Measurements from ENCODE around the gene BCL11B. TPM values are rescaled to one million over a fixed set of nuclear protein-coding genes. Genes with fewer than 3 reads are reported as not detected.

BCL11B gene
- polyA plus RNA-seq, 1 donor from 2014 or later, result 0.38 TPM

DNA sequence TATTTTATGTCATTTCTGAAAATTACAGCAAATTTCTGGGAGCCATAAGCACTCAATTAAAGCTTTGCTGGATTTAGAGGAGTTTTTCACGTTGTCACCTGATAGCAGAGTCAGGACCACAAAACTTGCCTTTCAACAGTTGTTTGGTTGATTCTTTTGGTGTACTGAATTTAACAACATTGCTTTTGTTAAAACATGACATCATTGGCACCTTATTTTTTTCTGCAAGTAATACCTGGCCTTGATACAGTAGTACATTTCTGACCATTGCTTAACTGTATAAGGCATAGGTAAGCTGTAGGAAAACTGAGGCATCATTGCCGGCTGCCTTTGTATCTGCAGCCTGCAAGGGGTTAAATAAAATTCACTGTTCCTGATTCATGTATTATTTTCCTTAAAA, 4.5 kb upstream of the BCL11B start:
- Mint-ChIP-seq H3K4me1 (peaks cover 5 to 11% (median 6%) of the 10 kb centered on the region in 3 donors), H3K9me3 (no peaks in the 10 kb centered on the region), H3K27ac (no peak overlapping the region), H3K4me3 (no peak overlapping the region), H3K27me3 (peaks cover 50% of the 10 kb centered on the region), H3K36me3 (no peaks in the 10 kb centered on the region)

DNA sequence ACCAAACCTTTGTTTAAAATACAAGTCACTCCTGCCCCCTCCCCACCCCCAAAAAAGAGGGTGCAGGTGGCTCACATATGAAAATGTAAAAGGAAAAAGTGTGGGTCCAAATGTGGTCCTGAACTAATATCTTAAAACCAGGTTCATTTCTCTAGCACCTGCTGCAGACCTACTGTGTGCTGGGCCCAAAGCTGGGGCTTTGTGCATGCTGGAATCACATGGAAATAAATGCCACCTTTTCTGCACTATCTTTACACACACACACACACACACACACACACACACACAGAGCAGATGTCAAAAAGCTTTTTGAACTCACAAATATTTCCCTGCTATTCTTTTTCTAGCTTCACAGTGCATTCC, 3.2 kb upstream of the BCL11B start:
- Mint-ChIP-seq H3K9me3 (no peaks in the 10 kb centered on the region), H3K36me3 (no peaks in the 10 kb centered on the region), H3K27me3 (peaks cover 50% of the 10 kb centered on the region), H3K4me3 (peak overlapping the region in 1 of 4 donors; percentile 63), H3K27ac (peak overlapping the region in 1 of 3 donors; percentile 39), H3K4me1 (peaks cover 5 to 14% (median 9%) of the 10 kb centered on the region in 3 donors)

DNA sequence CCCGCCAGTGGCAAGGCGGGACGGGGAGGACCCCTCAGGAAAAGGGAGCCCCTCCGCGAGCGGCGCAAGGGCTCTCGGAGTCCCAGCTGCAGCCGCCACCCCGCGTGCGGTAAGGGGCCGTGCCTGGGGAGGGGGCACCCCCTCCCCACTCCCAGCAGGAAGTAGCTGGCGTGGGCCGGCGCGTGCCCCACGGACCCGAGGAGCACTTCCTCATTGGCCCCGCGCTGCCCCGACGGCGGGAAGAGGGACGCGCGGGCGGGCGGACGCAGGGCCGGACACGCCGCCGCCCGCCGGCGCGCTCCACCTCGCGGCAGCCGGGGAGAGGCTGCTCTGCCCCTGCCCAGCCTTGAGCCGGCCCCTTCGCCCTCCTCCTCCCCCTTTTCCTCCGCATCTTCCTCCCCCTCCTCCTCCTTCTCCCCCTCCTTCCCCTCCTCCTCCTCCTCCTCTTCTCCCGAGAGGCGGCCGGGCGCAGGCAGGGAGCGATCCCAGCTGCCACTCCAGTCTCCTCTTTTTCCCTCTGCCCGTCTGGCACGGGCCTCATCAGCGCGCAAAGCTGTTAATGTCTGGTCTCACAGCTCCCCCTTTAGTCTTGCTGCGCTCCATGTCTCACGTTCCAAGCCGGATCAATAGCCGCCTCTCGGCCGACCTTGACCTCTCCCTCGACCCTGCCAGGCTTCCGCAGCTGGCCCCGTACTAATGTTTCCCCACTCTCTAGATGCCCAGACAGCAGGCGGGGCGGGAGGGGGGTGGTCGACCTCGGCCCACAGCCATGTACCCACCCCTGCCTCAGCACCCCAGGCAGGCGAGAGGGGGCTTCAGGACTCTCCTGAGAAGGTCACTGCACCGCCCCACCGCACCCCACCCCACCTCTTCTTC, 2.6 kb upstream of the BCL11B start:
- Mint-ChIP-seq H3K9me3 (no peaks in the 10 kb centered on the region), H3K36me3 (no peaks in the 10 kb centered on the region), H3K27ac (no peak overlapping the region), H3K27me3 (peaks cover 51% of the 10 kb centered on the region), H3K4me1 (peaks cover 8 to 17% (median 13%) of the 10 kb centered on the region in 3 donors), H3K4me3 (peak overlapping the region in 3 of 4 donors; percentile 63 to 88 (median 66))

DNA sequence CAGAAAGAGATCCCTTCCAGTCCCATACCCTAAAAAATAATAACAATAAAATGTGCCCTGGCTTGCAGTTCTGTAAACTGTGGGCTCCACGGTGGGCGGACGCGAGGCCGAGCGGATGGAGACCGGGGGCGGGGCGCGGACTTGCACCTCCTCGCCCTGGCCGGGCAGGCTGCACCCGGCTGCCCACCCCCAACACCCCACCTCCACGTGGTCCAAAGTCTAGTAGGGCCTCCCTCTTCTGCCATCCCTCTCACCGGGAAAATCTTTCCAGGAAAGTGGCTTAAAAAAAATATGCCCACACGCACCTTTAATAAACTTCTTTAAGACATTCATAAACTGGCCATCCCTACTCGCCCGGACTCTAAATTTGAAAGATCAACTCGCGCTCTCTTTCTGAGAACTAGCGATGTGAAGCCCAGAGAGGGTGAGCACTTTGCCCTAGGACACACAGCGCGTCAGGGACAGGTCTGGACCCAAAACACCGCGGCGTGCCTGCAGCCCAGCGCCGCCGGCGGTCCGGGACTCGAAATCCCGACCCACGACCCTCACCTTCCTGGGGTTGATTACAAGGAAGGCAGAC, 1.9 kb upstream of the BCL11B start:
- peak overlapping the region in 2 of 4 donors; percentile 41 to 58 for H3K4me3 Mint-ChIP-seq

DNA sequence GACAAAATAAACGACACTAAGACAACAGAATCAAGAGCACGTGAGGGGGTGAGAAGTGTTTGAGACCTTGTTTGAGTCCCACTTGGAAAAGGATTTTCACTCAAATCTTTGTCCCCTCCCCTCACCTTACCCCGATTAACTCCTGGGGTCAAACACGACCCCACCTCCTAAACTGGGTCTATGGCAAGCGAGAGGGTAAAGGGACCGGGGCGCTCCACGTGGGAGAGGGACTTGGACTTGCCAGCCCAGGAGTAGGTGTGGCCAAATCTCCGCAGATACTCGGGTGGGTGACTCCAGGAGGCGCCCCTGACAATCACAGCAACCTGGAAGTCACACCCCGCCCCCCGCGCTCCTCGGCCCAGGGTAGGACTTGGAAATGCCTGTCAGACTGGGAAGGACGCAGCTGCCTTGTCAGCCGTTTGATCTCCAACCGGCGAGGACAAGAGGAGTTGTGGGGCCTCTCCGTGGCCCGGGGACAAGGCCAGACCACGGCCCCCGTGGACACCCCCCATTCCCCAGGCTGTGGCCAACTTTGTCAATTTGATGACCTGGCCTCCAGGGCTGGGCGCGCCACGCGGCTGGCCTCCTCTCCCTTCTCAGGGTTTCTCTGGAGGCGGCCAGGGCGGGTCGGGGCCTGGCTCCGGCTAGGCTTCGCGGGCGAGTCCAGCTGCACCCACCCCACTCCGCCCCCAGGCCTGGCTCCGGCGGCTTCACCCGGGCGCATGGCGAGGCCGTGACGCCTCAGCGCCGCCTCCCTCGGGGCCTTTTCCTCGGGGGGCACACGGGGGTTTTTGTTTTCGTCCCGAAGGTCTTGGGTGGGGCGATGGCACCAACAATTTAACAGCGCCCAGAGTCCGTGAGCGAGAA, 1.1 kb upstream of the BCL11B start:
- Mint-ChIP-seq H3K9me3 (no peaks in the 10 kb centered on the region), H3K36me3 (no peaks in the 10 kb centered on the region), H3K4me1 (peaks cover 8 to 17% (median 13%) of the 10 kb centered on the region in 3 donors), H3K27ac (peak overlapping the region in 1 of 3 donors; percentile 84), H3K4me3 (peak overlapping the region in 3 of 4 donors; percentile 77 to 92 (median 88)), H3K27me3 (peaks cover 50% of the 10 kb centered on the region)

More for the DNA sequence above, 1.9 kb upstream of the BCL11B start:
- Mint-ChIP-seq H3K4me1 (peaks cover 8 to 17% (median 13%) of the 10 kb centered on the region in 3 donors), H3K9me3 (no peaks in the 10 kb centered on the region), H3K36me3 (no peaks in the 10 kb centered on the region), H3K27ac (no peak overlapping the region), H3K27me3 (peaks cover 52% of the 10 kb centered on the region)

DNA sequence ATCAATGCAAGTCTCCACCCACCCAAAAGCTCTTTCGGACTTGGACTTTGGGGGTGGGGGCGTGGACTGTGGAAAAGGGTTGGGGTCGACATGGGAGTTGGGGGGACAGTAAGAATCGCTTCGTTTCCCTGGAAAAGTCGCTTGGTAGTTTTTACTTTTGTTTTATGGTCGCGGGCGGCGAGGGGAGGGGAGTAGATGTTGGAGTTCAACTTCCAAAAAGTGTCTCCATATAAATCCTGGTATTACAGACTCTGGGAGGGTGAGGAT, 568 bp upstream of the BCL11B start:
- H3K27me3 Mint-ChIP-seq, result peaks cover 51% of the 10 kb centered on the region
- peaks cover 8 to 17% (median 13%) of the 10 kb centered on the region in 3 donors for H3K4me1 Mint-ChIP-seq
- no peaks in the 10 kb centered on the region for H3K9me3 Mint-ChIP-seq
- H3K4me3 Mint-ChIP-seq, result peak overlapping the region in 3 of 4 donors; percentile 77 to 92 (median 88)
- H3K27ac Mint-ChIP-seq, result peak overlapping the region in 1 of 3 donors; percentile 84
- H3K36me3 Mint-ChIP-seq, result no peaks in the 10 kb centered on the region

DNA sequence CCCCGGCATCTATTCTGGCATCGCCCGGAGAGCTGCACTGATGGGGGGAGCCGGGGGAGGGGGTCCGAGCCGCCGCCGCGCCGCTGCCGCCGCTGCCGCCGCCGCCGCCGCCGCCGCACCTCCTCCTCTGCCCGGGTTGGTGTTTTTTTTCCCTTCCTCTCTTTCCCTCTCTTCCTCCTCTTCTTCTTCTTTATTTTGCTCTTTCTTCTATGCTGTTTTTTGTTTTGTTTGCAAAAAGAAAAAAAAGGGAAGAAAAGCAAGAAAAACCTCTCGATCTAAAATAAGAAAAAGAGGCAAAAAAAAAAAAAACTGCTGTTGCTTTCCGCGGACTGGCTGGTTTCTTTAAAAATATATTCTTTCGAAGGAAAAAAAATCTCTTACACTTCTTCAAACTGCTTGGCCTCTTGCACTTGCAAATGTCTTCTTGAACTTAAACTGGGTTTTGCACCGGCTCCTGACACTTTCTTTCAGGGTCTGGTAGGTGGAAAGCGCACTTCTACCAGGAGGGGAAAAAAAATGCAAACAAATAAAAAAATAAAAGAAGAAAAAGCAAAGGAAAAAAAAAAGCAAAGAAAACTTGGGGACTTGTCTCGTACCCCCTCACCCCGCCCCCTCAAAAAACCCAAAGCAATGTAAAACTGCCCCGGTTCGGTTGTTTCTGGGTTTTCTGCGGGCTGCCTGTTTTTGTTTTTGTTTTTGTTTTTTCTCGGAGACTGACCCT, 616 bp downstream of the BCL11B start:
- H3K36me3 Mint-ChIP-seq, result no peaks in the 10 kb centered on the region
- peak overlapping the region; percentile 65 to 93 (median 85) for H3K4me3 Mint-ChIP-seq
- no peaks in the 10 kb centered on the region for H3K9me3 Mint-ChIP-seq
- H3K27me3 Mint-ChIP-seq, result peaks cover 54% of the 10 kb centered on the region
- peaks cover 13 to 17% (median 13%) of the 10 kb centered on the region in 3 donors for H3K4me1 Mint-ChIP-seq
- peak overlapping the region; percentile 41 to 84 (median 45) for H3K27ac Mint-ChIP-seq

DNA sequence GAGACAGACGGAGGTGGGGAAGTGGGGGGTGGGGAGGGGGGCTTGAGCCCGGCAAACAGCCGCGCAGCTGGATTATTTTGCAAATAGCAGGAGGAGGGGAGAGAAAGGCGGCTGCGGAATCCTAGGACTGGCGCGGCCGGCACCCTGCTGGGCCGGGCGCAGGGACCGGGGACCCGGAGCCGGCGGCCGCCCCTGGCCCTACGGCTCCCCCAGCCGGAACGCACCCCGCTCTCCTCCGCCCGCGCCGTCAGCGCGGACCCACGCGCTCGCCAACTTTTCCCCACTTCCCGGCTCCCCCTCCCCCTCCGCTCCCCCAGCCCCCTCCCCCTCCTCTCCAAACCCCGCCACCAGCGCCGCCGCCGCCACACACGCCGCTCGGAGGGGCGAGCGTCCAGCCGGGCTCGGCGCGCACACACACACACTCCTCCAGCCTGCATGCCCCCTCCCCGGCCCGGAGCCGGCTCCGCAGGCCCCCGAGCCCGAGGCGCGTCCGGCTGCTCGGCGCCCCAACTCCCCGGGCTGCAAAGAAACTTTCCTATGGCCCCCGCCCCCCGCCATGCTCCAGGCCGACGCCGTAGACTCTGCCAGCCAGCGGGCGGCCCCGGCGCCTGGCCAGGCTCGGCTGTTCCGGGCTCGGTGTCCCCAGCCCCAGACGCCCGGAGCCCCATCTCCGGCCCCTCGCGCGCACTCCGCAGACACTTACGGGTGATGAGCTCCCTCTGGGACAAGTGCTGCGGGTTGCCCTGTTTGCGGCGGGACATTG, 1.4 kb downstream of the BCL11B start:
- H3K27ac Mint-ChIP-seq, result peak overlapping the region in 1 of 3 donors; percentile 73

DNA sequence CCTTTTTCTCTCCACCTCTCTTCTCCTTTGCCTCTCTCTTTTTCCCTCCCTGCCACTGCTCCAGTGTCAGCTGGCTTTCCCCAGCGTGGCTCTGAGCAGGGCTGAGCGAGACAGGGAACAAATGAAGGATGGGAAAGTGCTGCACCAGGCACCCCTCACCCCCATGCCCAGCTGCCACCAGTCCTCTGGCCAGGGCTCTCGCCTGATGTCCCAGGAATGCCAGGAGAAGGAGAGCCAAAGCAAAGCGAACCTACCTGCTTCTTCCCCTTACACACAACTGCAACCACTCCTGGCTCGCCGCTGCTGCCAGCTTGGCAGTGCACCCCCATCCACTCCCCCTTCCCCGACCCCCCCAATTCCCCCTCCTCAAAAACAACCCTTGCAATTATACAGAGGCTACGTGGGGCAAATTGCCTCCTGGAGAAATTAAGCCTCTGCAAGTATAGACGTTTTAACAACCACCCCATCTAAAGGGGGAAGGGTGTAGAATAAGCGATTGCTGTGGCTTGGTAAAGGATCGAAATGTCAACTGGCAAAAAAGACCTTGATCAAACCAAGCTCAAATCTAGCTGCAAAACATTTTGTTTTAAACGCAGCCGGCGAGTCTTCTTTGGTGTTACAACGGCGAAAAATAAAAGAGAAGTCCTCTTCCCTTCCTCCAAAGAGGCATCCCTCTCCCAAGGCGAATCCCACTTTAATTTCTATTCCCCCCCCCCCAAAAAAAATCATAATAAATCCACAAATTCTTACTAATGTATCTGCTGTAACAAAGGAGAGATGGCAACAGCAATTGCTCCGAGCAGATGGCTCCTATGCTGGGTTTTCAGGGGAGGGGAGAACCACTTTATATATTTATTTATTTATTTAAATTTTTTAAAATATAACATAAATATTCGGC, 2.9 kb downstream of the BCL11B start:
- Mint-ChIP-seq H3K4me3 (peak overlapping the region in 2 of 4 donors; percentile 12 to 72), H3K27ac (peak overlapping the region in 1 of 3 donors; percentile 67), H3K9me3 (no peaks in the 10 kb centered on the region), H3K36me3 (no peaks in the 10 kb centered on the region), H3K4me1 (peaks cover 13 to 17% (median 13%) of the 10 kb centered on the region in 3 donors), H3K27me3 (peaks cover 54% of the 10 kb centered on the region)

More for the DNA sequence above, 1.4 kb downstream of the BCL11B start:
- Mint-ChIP-seq H3K4me3 (peak overlapping the region; percentile 26 to 93 (median 74)), H3K27me3 (peaks cover 53% of the 10 kb centered on the region), H3K9me3 (no peaks in the 10 kb centered on the region), H3K36me3 (no peaks in the 10 kb centered on the region), H3K4me1 (peaks cover 13 to 19% (median 13%) of the 10 kb centered on the region in 3 donors)

DNA sequence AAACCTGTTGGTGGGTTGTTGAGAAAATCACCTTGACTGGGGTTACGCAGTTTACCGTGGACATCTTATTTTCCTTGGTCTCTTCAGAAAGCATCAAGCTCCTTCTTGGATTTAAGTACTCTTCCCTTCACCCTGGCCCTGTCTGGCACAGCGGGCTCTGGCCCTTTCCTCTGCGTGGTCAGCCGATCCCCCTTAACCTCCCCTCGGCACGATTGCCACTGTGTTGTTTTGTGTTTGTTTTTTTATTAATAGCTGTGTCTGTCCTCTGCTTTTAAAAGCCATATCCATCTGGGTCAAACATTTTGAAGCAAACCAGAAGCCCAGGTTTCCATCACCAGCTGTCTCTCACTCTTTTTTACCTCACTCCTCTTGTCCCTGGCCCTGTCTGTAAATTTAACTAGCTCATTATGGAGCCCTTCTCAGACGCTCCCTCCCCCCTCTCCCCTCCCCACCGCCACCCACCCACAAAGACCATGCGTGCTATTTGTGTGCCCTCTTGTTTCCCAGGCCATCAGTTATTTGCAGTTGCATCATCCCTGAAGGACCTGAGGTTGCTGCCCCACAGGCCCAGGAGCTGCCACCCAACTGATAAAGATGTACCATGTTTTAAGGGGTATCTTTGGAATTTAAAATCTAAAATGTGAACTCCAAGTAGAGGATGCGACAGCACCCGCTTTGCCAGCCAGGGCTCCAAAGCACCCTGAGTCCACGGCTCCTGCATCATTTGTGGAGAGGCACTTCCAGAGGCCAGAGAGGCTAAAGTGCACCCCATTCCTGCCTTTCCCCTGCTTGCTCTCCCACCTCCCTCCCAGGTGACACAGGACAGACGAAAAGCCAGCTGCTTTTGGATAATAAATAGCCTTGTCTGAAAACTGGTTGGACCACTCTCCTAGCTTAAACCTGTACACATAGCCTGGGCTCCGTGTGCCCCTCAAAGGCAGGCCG, 3.9 kb downstream of the BCL11B start:
- Mint-ChIP-seq H3K27me3 (peaks cover 60% of the 10 kb centered on the region), H3K4me1 (peaks cover 13 to 15% (median 13%) of the 10 kb centered on the region in 3 donors), H3K9me3 (no peaks in the 10 kb centered on the region), H3K4me3 (peak overlapping the region in 3 of 4 donors; percentile 67 to 75 (median 72)), H3K36me3 (peaks cover 3% of the 10 kb centered on the region), H3K27ac (peak overlapping the region in 1 of 3 donors; percentile 21)

DNA sequence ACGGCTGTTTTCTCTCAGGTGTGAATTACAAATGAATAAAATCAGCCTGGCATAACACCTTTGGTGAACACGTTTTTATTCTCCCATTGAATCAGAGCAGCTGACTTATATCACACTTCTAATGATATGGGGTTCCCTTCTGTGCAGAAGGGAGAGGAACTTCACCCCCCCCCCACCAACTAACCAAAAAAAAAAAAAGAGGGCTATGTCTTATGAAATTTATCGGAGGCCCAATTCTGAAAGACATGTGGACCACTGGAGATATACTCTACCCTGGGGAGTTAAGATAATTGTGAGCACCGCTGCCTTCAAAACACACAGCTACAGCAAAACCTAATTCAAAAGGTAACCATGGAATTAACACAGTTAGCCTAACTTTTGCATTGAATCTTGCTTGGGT, 4.6 kb downstream of the BCL11B start:
- H3K27me3 Mint-ChIP-seq, result peaks cover 56% of the 10 kb centered on the region
- peaks cover 8 to 11% (median 9%) of the 10 kb centered on the region in 3 donors for H3K4me1 Mint-ChIP-seq
- no peak overlapping the region for H3K4me3 Mint-ChIP-seq
- peaks cover 3% of the 10 kb centered on the region for H3K36me3 Mint-ChIP-seq
- no peak overlapping the region for H3K27ac Mint-ChIP-seq
- H3K9me3 Mint-ChIP-seq, result peaks cover 0 to 1% (median 0%) of the 10 kb centered on the region in 3 donors

Measured in IgD-negative memory B cell (primary cell).